Endodermal cell (in vitro differentiated cells): ENCODE data around the gene PYGL. TPM values are rescaled to one million over a fixed set of nuclear protein-coding genes. Genes with fewer than 3 reads are reported as not detected.

Experiments used
- DNase-seq: peaks from one replicate; pipeline ENCODE4 v3.0.0-alpha.2; 2017
- H3K27ac ChIP-seq: 2 replicates; pipeline ENCODE4 v1.5.1; 2013; ENCODE audit warnings: mild to moderate bottlenecking, low read depth, low read length, moderate library complexity
- H3K27me3 ChIP-seq: 2 replicates; pipeline ENCODE4 v1.6.1; 2013; ENCODE audit warnings: mild to moderate bottlenecking, low read length, moderate library complexity; ENCODE audit not compliant: insufficient read depth, control insufficient read depth, poor library complexity, severe bottlenecking
- H3K36me3 ChIP-seq: 2 replicates; pipeline ENCODE4 v1.7.0; 2013; ENCODE audit warnings: mild to moderate bottlenecking, low read length, moderate library complexity; ENCODE audit not compliant: control insufficient read depth, insufficient read depth
- H3K4me1 ChIP-seq: one replicate; pipeline ENCODE4 v1.7.0; 2013; ENCODE audit warnings: low read length; ENCODE audit not compliant: control insufficient read depth, insufficient read depth
- H3K4me3 ChIP-seq: 2 replicates; pipeline ENCODE4 v1.5.1; 2013; ENCODE audit warnings: mild to moderate bottlenecking, low read length, moderate library complexity
- H3K9ac ChIP-seq: 2 replicates; pipeline ENCODE4 v1.6.1; 2013; ENCODE audit warnings: mild to moderate bottlenecking, low read length, moderate library complexity; ENCODE audit not compliant: poor library complexity, severe bottlenecking; ENCODE audit errors: extremely low read depth
- H3K9me3 ChIP-seq: 2 replicates; pipeline ENCODE4 v1.6.1; 2013; ENCODE audit warnings: mild to moderate bottlenecking, low read length, moderate library complexity; ENCODE audit not compliant: control insufficient read depth
- H3K27ac Mint-ChIP-seq: 2 replicates; pipeline ENCODE4 v1.8.0; 2020; ENCODE audit warnings: mixed read lengths
- H3K27me3 Mint-ChIP-seq: 2 replicates; pipeline ENCODE4 v1.8.0; 2021; ENCODE audit warnings: mild to moderate bottlenecking, mixed read lengths; ENCODE audit not compliant: insufficient read depth
- H3K36me3 Mint-ChIP-seq: 2 replicates; pipeline ENCODE4 v1.8.0; 2020; ENCODE audit warnings: low read depth, mixed read lengths
- H3K4me1 Mint-ChIP-seq: 2 replicates; pipeline ENCODE4 v1.8.0; 2020; ENCODE audit warnings: mixed read lengths
- H3K4me3 Mint-ChIP-seq: 2 replicates; pipeline ENCODE4 v1.8.0; 2020; ENCODE audit warnings: mild to moderate bottlenecking, moderate library complexity, mixed read lengths
- H3K9me3 Mint-ChIP-seq: 2 replicates; pipeline ENCODE4 v1.8.0; 2020; ENCODE audit warnings: mild to moderate bottlenecking, mixed read lengths
- CTCF ChIP-seq: fragments of 200-600 bp; sonication (generic); conservative IDR thresholded peaks from 2 replicates; pipeline ENCODE4 v1.5.0; 2021; ENCODE audit warnings: antibody characterized with exemption, mild to moderate bottlenecking
- WGBS, 2 experiments: methylation state at CpG; one replicate each; pipeline versions ENCODE4 v1.1.5 to v1.1.7; 2013; ENCODE audit warnings: missing lambda C conversion rate in 2 of 2, mixed read lengths in 1 of 2; ENCODE audit not compliant: insufficient coverage in 1 of 2, insufficient read length in 1 of 2; 5-methylcytosine and 5-hydroxymethylcytosine counted together
- total RNA-seq, 2 donors: library from RNA; stranded (reverse); fragmentation: NEBNext Ultra II Directional in 1 of 2; extraction: Animal tissue kit (Norgen Biotek cat#: 25700) in 1 of 2; gene quantifications; 2 replicates in 1 of 2; 3 replicates in 1 of 2; pipeline ENCODE4 v1.2.1, GENCODE V29; 2021

PYGL gene
- total RNA-seq, 2 donors from 2014 or later: 38.1 to 41.5 TPM

GRCh38 chr14:50929506-50929905, 14.8 kb downstream of the PYGL start:
- Mint-ChIP-seq H3K36me3 (peaks cover 20% of the 10 kb centered on the region), H3K27ac (no peak overlapping the region), H3K4me1 (peaks cover 11% of the 10 kb centered on the region), H3K27me3 (no peaks in the 10 kb centered on the region), H3K4me3 (no peak overlapping the region), H3K9me3 (no peaks in the 10 kb centered on the region)
- H3K4me3 ChIP-seq: no peak overlapping the region
- no peaks in the 10 kb centered on the region for H3K27me3 ChIP-seq
- no peak for TF ChIP-seq CTCF
- no peaks in the 10 kb centered on the region for H3K9me3 ChIP-seq
- no peaks in the 10 kb centered on the region for H3K36me3 ChIP-seq
- no peaks in the 10 kb centered on the region for H3K4me1 ChIP-seq
- no peak for DNase-seq
- no peak overlapping the region for H3K27ac ChIP-seq
- H3K9ac ChIP-seq: no peak overlapping the region
- 93 to 95% methylated on average over 2 of the region's 2 CpGs for WGBS, 2 experiments

GRCh38 chr14:50928002-50928635, 16.2 kb downstream of the PYGL start:
- 89 to 100% methylated on average over 3 to 5 of the region's 6 CpGs for WGBS, 2 experiments
- H3K36me3 ChIP-seq: no peaks in the 10 kb centered on the region
- no peak for TF ChIP-seq CTCF
- no peak overlapping the region for H3K9ac ChIP-seq
- H3K4me3 Mint-ChIP-seq: no peak overlapping the region
- DNase-seq: no peak
- no peaks in the 10 kb centered on the region for H3K9me3 ChIP-seq
- H3K27ac Mint-ChIP-seq: no peak overlapping the region
- H3K4me3 ChIP-seq: no peak overlapping the region
- H3K36me3 Mint-ChIP-seq: peaks cover 20% of the 10 kb centered on the region
- H3K27ac ChIP-seq: no peak overlapping the region
- peaks cover 11% of the 10 kb centered on the region for H3K4me1 Mint-ChIP-seq
- H3K27me3 Mint-ChIP-seq: no peaks in the 10 kb centered on the region
- H3K4me1 ChIP-seq: no peaks in the 10 kb centered on the region
- no peaks in the 10 kb centered on the region for H3K27me3 ChIP-seq
- H3K9me3 Mint-ChIP-seq: no peaks in the 10 kb centered on the region

- no peak overlapping the region for H3K4me3 ChIP-seq
- H3K27ac ChIP-seq: no peak overlapping the region
- no peaks in the 10 kb centered on the region for H3K36me3 ChIP-seq
- WGBS, 2 experiments: 89 to 96% methylated on average over 3 of the region's 3 CpGs
- H3K9ac ChIP-seq: no peak overlapping the region
- Mint-ChIP-seq H3K36me3 (peaks cover 27% of the 10 kb centered on the region), H3K27ac (no peak overlapping the region), H3K9me3 (no peaks in the 10 kb centered on the region), H3K27me3 (no peaks in the 10 kb centered on the region), H3K4me1 (peaks cover 2% of the 10 kb centered on the region), H3K4me3 (no peak overlapping the region)
- no peaks in the 10 kb centered on the region for H3K9me3 ChIP-seq
- TF ChIP-seq CTCF: no peak
- no peak for DNase-seq
- H3K27me3 ChIP-seq: no peaks in the 10 kb centered on the region
- H3K4me1 ChIP-seq: no peaks in the 10 kb centered on the region
These were observed 17.4 kb downstream of the PYGL start for GRCh38 chr14:50926851-50927386.
